H9 (cell line): ENCODE measurements around the gene NCOA6. TPM values are rescaled to one million over a fixed set of nuclear protein-coding genes. Genes with fewer than 3 reads are reported as not detected.
A peak's percentile ranks its signal among the peaks of the same experiment; 100 is the strongest.

Experiments
- DNase-seq: peaks from one replicate; pipeline ENCODE4 v3.0.0-alpha.2; 2017
- H2AFZ ChIP-seq: one replicate; pipeline ENCODE4 v1.6.1; 2013; ENCODE audit warnings: mild to moderate bottlenecking, low read length, control low read depth, moderate library complexity
- H2AK5ac ChIP-seq: 2 replicates; pipeline ENCODE4 v1.6.1; 2013; ENCODE audit warnings: low read length, control low read depth, mixed read lengths; ENCODE audit not compliant: insufficient read length
- H2BK120ac ChIP-seq: one replicate; pipeline ENCODE4 v1.6.1; 2013; ENCODE audit warnings: low read depth, mild to moderate bottlenecking, low read length, control low read depth, inconsistent platforms; ENCODE audit not compliant: poor library complexity, severe bottlenecking
- H2BK12ac ChIP-seq: 2 replicates; pipeline ENCODE4 v1.6.1; 2013; ENCODE audit warnings: low read length, control low read depth, mixed read lengths, low read depth; ENCODE audit not compliant: insufficient read length
- H2BK15ac ChIP-seq: 2 replicates; pipeline ENCODE4 v1.6.1; 2013; ENCODE audit warnings: low read depth, low read length, control low read depth
- H2BK20ac ChIP-seq: one replicate; pipeline ENCODE4 v1.6.1; 2013; ENCODE audit warnings: low read depth, mild to moderate bottlenecking, low read length, control low read depth, inconsistent platforms; ENCODE audit not compliant: poor library complexity, severe bottlenecking
- H2BK5ac ChIP-seq: 2 replicates; pipeline ENCODE4 v1.6.1; 2013; ENCODE audit warnings: low read length, control low read depth, mixed read lengths; ENCODE audit not compliant: insufficient read length
- H3K14ac ChIP-seq: 2 replicates; pipeline ENCODE4 v1.6.1; 2013; ENCODE audit warnings: low read length, control low read depth; ENCODE audit not compliant: insufficient read depth
- H3K18ac ChIP-seq: 2 replicates; pipeline ENCODE4 v1.6.1; 2013; ENCODE audit warnings: low read depth, mild to moderate bottlenecking, mixed read lengths, low read length, control low read depth; ENCODE audit not compliant: insufficient read length
- H3K23ac ChIP-seq: 2 replicates; pipeline ENCODE4 v1.6.1; 2013; ENCODE audit warnings: low read length, control low read depth, mixed read lengths, low read depth; ENCODE audit not compliant: insufficient read length
- H3K23me2 ChIP-seq: 2 replicates; pipeline ENCODE4 v1.6.1; 2013; ENCODE audit warnings: low read depth, mild to moderate bottlenecking, mixed read lengths, low read length, control low read depth; ENCODE audit not compliant: insufficient read length, poor library complexity, severe bottlenecking
- H3K27ac ChIP-seq: 2 replicates; pipeline ENCODE4 v1.5.1; 2013; ENCODE audit warnings: low read length, control low read depth, mixed read lengths, low read depth; ENCODE audit not compliant: insufficient read length
- H3K27me3 ChIP-seq: 2 replicates; pipeline ENCODE4 v1.6.1; 2013; ENCODE audit warnings: low read length, control low read depth, inconsistent platforms; ENCODE audit not compliant: insufficient read depth
- H3K4ac ChIP-seq: 2 replicates; pipeline ENCODE4 v1.6.1; 2013; ENCODE audit warnings: low read depth, mild to moderate bottlenecking, control low read depth, inconsistent platforms, low read length, moderate library complexity
- H3K4me1 ChIP-seq: 2 replicates; pipeline ENCODE4 v1.6.1; 2013; ENCODE audit warnings: low read length, control low read depth, inconsistent platforms; ENCODE audit not compliant: insufficient read depth
- H3K4me2 ChIP-seq: 2 replicates; pipeline ENCODE4 v1.6.1; 2013; ENCODE audit warnings: low read length, control low read depth, mixed read lengths; ENCODE audit not compliant: insufficient read length, insufficient read depth
- H3K56ac ChIP-seq: 2 replicates; pipeline ENCODE4 v1.6.1; 2013; ENCODE audit warnings: low read depth, mild to moderate bottlenecking, mixed read lengths, low read length, control low read depth; ENCODE audit not compliant: insufficient read length
- H3K79me1 ChIP-seq: 2 replicates; pipeline ENCODE4 v1.6.1; 2013; ENCODE audit warnings: low read depth, mild to moderate bottlenecking, moderate library complexity, low read length, control low read depth, inconsistent platforms; ENCODE audit not compliant: insufficient read depth, poor library complexity, severe bottlenecking
- H3K79me2 ChIP-seq: 2 replicates; pipeline ENCODE4 v1.6.1; 2013; ENCODE audit warnings: low read length, control low read depth, inconsistent platforms; ENCODE audit not compliant: insufficient read depth
- H3K9ac ChIP-seq: 2 replicates; pipeline ENCODE4 v1.6.1; 2013; ENCODE audit warnings: low read length, control low read depth, mixed read lengths; ENCODE audit not compliant: insufficient read length; ENCODE audit errors: extremely low read depth
- H3K9me3 ChIP-seq: one replicate; pipeline ENCODE4 v1.6.1; 2013; ENCODE audit warnings: low read depth, low read length, inconsistent platforms; ENCODE audit not compliant: control insufficient read depth
- H3T11ph ChIP-seq: one replicate; pipeline ENCODE4 v1.6.1; 2013; ENCODE audit warnings: mild to moderate bottlenecking, low read length, control low read depth, inconsistent platforms
- H4K20me1 ChIP-seq: one replicate; pipeline ENCODE4 v1.6.1; 2013; ENCODE audit not compliant: control insufficient read depth, insufficient read length, insufficient read depth
- H4K5ac ChIP-seq: 2 replicates; pipeline ENCODE4 v1.6.1; 2013; ENCODE audit warnings: low read depth, mild to moderate bottlenecking, mixed read lengths, low read length, control low read depth; ENCODE audit not compliant: insufficient read length
- H4K8ac ChIP-seq: replicated peaks from 2 replicates; pipeline ENCODE4 v1.6.1; 2013; ENCODE audit warnings: low read length, control low read depth, mixed read lengths, low read depth; ENCODE audit not compliant: insufficient read length
- H4K91ac ChIP-seq: 2 replicates; pipeline ENCODE4 v1.6.1; 2013; ENCODE audit warnings: low read depth, mild to moderate bottlenecking, moderate library complexity, mixed read lengths, low read length, control low read depth; ENCODE audit not compliant: insufficient read length
- H3K27ac Mint-ChIP-seq, 3 experiments: 2 replicates in 2 of 3; 3 replicates in 1 of 3; pipeline ENCODE4 v1.8.0; 2020 to 2021; ENCODE audit warnings: mixed read lengths in 3 of 3, mild to moderate bottlenecking in 1 of 3, moderate library complexity in 1 of 3
- H3K27me3 Mint-ChIP-seq: 2 replicates; pipeline ENCODE4 v1.8.0; 2021; ENCODE audit warnings: low read depth, mild to moderate bottlenecking, moderate library complexity, mixed read lengths
- H3K36me3 Mint-ChIP-seq, 3 experiments: 2 replicates in 2 of 3; 3 replicates in 1 of 3; pipeline ENCODE4 v1.8.0; 2020 to 2021; ENCODE audit warnings: low read depth in 3 of 3, mixed read lengths in 3 of 3; ENCODE audit not compliant: insufficient read depth in 1 of 3
- H3K4me1 Mint-ChIP-seq, 2 experiments: 2 replicates each; pipeline ENCODE4 v1.8.0; 2020; ENCODE audit warnings: mixed read lengths in 2 of 2
- H3K4me3 Mint-ChIP-seq, 2 experiments: 2 replicates in 1 of 2; 3 replicates in 1 of 2; pipeline ENCODE4 v1.8.0; 2020 to 2021; ENCODE audit warnings: mild to moderate bottlenecking in 2 of 2, mixed read lengths in 2 of 2, moderate library complexity in 1 of 2
- H3K9me3 Mint-ChIP-seq, 2 experiments: 2 replicates in 1 of 2; 3 replicates in 1 of 2; pipeline ENCODE4 v1.8.0; 2020; ENCODE audit warnings: mild to moderate bottlenecking in 2 of 2, mixed read lengths in 2 of 2, moderate library complexity in 1 of 2
- WGBS: extraction: QIAGEN DNeasy Blood & Tissue Kit; methylation state at CpG from one replicate; pipeline ENCODE4 v1.1.7; 2013; ENCODE audit warnings: missing lambda C conversion rate, low lambda C conversion rate, mixed read lengths; ENCODE audit not compliant: insufficient read length; ENCODE audit errors: extremely low coverage; 5-methylcytosine and 5-hydroxymethylcytosine counted together
- total RNA-seq: library from RNA; stranded (reverse); gene quantifications from 2 replicates; pipeline ENCODE4 v1.2.1, GENCODE V29; 2021
- TF ChIP-seq, protein P1 (sequence below): fragments of 200-600 bp; sonication (generic); conservative IDR thresholded peaks from 3 replicates; pipeline ENCODE4 v1.8.0; 2021; ENCODE audit warnings: antibody characterized with exemption, mild to moderate bottlenecking

The NCOA6 gene
- total RNA-seq, 1 experiment from 2014 or later, result 23.9 TPM

- H2BK120ac ChIP-seq, result no peak overlapping the region
- H2AK5ac ChIP-seq, result no peak overlapping the region
- H3K79me1 ChIP-seq, result no peaks in the 10 kb centered on the region
- TF ChIP-seq, protein P1, sequence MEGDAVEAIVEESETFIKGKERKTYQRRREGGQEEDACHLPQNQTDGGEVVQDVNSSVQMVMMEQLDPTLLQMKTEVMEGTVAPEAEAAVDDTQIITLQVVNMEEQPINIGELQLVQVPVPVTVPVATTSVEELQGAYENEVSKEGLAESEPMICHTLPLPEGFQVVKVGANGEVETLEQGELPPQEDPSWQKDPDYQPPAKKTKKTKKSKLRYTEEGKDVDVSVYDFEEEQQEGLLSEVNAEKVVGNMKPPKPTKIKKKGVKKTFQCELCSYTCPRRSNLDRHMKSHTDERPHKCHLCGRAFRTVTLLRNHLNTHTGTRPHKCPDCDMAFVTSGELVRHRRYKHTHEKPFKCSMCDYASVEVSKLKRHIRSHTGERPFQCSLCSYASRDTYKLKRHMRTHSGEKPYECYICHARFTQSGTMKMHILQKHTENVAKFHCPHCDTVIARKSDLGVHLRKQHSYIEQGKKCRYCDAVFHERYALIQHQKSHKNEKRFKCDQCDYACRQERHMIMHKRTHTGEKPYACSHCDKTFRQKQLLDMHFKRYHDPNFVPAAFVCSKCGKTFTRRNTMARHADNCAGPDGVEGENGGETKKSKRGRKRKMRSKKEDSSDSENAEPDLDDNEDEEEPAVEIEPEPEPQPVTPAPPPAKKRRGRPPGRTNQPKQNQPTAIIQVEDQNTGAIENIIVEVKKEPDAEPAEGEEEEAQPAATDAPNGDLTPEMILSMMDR, result no peak
- H3T11ph ChIP-seq, result no peak overlapping the region
- no peaks in the 10 kb centered on the region for H3K27me3 ChIP-seq
- H2BK15ac ChIP-seq, result no peak overlapping the region
- H3K9me3 ChIP-seq, result no peaks in the 10 kb centered on the region
- no peak overlapping the region for H4K5ac ChIP-seq
- H2BK12ac ChIP-seq, result no peak overlapping the region
- H3K23ac ChIP-seq, result no peak overlapping the region
- no peak overlapping the region for H3K56ac ChIP-seq
- H4K20me1 ChIP-seq, result no peaks in the 10 kb centered on the region
- H3K4me2 ChIP-seq, result no peak overlapping the region
- Mint-ChIP-seq H3K9me3 (no peaks in the 10 kb centered on the region), H3K4me1 (no peaks in the 10 kb centered on the region), H3K27ac (0 out of 7 replicates have a peak overlapping the region, but pooled peaks of 1 of the 3 experiments have one; percentile 21), H3K27me3 (no peaks in the 10 kb centered on the region), H3K4me3 (no peak overlapping the region), H3K36me3 (peaks cover 0 to 32% (median 9%) of the 10 kb centered on the region in 3 experiments; a peak in 5 of 7 replicates)
- no peak overlapping the region for H3K4ac ChIP-seq
- no peaks in the 10 kb centered on the region for H3K23me2 ChIP-seq
- H3K18ac ChIP-seq, result no peak overlapping the region
- H3K27ac ChIP-seq, result no peak overlapping the region
- H3K9ac ChIP-seq, result no peak overlapping the region
- H2AFZ ChIP-seq, result no peak overlapping the region
- H2BK5ac ChIP-seq, result no peak overlapping the region
- H3K79me2 ChIP-seq, result no peaks in the 10 kb centered on the region
- no peak overlapping the region; the same call in 1 of the 2 replicates for H3K14ac ChIP-seq
- H2BK20ac ChIP-seq, result no peak overlapping the region
- WGBS, result no CpG with 5 or more reads among the region's 1 CpG
- H4K91ac ChIP-seq, result no peak overlapping the region
- no peak overlapping the region for H4K8ac ChIP-seq
- DNase-seq, result no peak
- no peaks in the 10 kb centered on the region for H3K4me1 ChIP-seq
These were observed 82.4 kb downstream of the NCOA6 start for GRCh38 chr20:34743039-34743438.
